SU-DHL-6 (cell line): Measurements from ENCODE around the gene ARID3C.

Source experiments
- H2AFZ ChIP-seq: fragments of 200-600 bp; sonication (generic); 2 replicates; pipeline ENCODE4 v1.6.1; 2014; ENCODE audit warnings: low read depth, mild to moderate bottlenecking, moderate library complexity, mixed read lengths, antibody characterized with exemption, low read length; ENCODE audit not compliant: severe bottlenecking
- H3F3A ChIP-seq: fragments of 200-600 bp; shearing (Covaris generic); 2 replicates; pipeline ENCODE4 v1.6.0; 2016; ENCODE audit warnings: antibody characterized with exemption, mild to moderate bottlenecking; ENCODE audit not compliant: insufficient read depth
- H3K27ac ChIP-seq: fragments of 200-600 bp; sonication (generic); 2 replicates; pipeline ENCODE4 v1.5.1; 2016; ENCODE audit warnings: low read depth, mild to moderate bottlenecking, low read length, moderate library complexity, mixed read lengths
- H3K27me3 ChIP-seq: fragments of 200-600 bp; sonication (generic), shearing (Covaris generic); 2 replicates; pipeline ENCODE4 v1.6.0; 2014; ENCODE audit warnings: mild to moderate bottlenecking, low read length
- H3K36me3 ChIP-seq: fragments of 200-600 bp; sonication (generic); 2 replicates; pipeline ENCODE4 v1.6.1; 2014; ENCODE audit warnings: mild to moderate bottlenecking, low read length, mixed read lengths
- H3K4me2 ChIP-seq: fragments of 300-600, 200-600 bp; shearing (Covaris generic), sonication (generic); 2 replicates; pipeline ENCODE4 v1.6.0; 2014; ENCODE audit warnings: low read length, low read depth, mild to moderate bottlenecking; ENCODE audit not compliant: poor library complexity, severe bottlenecking
- H3K4me3 ChIP-seq: fragments of 200-600 bp; sonication (generic); 2 replicates; pipeline ENCODE4 v1.5.1; 2014; ENCODE audit warnings: antibody characterized with exemption, low read length, mild to moderate bottlenecking, mixed read lengths; ENCODE audit not compliant: insufficient read depth, poor library complexity, severe bottlenecking
- H3K79me2 ChIP-seq: fragments of 200-600 bp; sonication (generic); 2 replicates; pipeline ENCODE4 v1.6.1; 2014; ENCODE audit warnings: mild to moderate bottlenecking, low read length, moderate library complexity; ENCODE audit not compliant: insufficient read depth
- H3K9ac ChIP-seq: fragments of 200-600 bp; sonication (generic); 2 replicates; pipeline ENCODE4 v1.7.0; 2014; ENCODE audit warnings: mild to moderate bottlenecking, low read length
- H3K9me2 ChIP-seq: fragments of 200-600 bp; sonication (generic); replicated peaks from 2 replicates; pipeline ENCODE4 v1.6.1; 2014; ENCODE audit warnings: low read length; ENCODE audit not compliant: insufficient read depth
- H3K9me3 ChIP-seq: fragments of 200-600 bp; sonication (generic); 2 replicates; pipeline ENCODE4 v1.6.1; 2014; ENCODE audit warnings: low read length, mixed read lengths; ENCODE audit not compliant: insufficient read depth
- H4K20me1 ChIP-seq: fragments of 200-600 bp; sonication (generic); 2 replicates; pipeline ENCODE4 v1.6.1; 2014; ENCODE audit warnings: low read depth, mild to moderate bottlenecking, antibody characterized with exemption, low read length, moderate library complexity, mixed read lengths
- CTCF ChIP-seq: fragments of 200-600 bp; sonication (generic); IDR thresholded peaks from one replicate; pipeline ENCODE4 v1.5.1; 2017; ENCODE audit warnings: antibody characterized with exemption, mild to moderate bottlenecking, low read length, moderate library complexity; ENCODE audit not compliant: insufficient read depth, poor library complexity, severe bottlenecking
- EZH2phosphoT487 ChIP-seq: fragments of 200-600 bp; sonication (generic), shearing (Covaris generic); conservative IDR thresholded peaks from 2 replicates; pipeline ENCODE4 v1.6.1; 2018; ENCODE audit warnings: mild to moderate bottlenecking, antibody characterized with exemption, low read length, moderate library complexity, mixed read lengths

Gene ARID3C

GRCh38 chr9:34603610-34604231 is 25.1 kb downstream of the ARID3C start:
- Histone ChIP-seq H2AFZ (no peak overlapping the region), H3K27me3 (no peaks in the 10 kb centered on the region), H4K20me1 (no peaks in the 10 kb centered on the region), H3K79me2 (no peaks in the 10 kb centered on the region), H3K4me3 (no peak overlapping the region), H3F3A (no peaks in the 10 kb centered on the region), H3K9me3 (no peaks in the 10 kb centered on the region), H3K9me2 (no peaks in the 10 kb centered on the region), H3K9ac (no peak overlapping the region), H3K27ac (no peak overlapping the region), H3K4me2 (no peak overlapping the region), H3K36me3 (no peaks in the 10 kb centered on the region)
- TF ChIP-seq EZH2phosphoT487 (no peak), CTCF (peak; percentile 97)

GRCh38 chr9:34601937-34602573 is 26.8 kb downstream of the ARID3C start:
- Histone ChIP-seq H3K4me3 (no peak overlapping the region), H3K9me3 (no peaks in the 10 kb centered on the region), H2AFZ (no peak overlapping the region), H3K27me3 (no peaks in the 10 kb centered on the region), H3K27ac (no peak overlapping the region), H3K4me2 (no peak overlapping the region), H3K36me3 (no peaks in the 10 kb centered on the region), H3K79me2 (no peaks in the 10 kb centered on the region), H4K20me1 (no peaks in the 10 kb centered on the region), H3K9me2 (no peaks in the 10 kb centered on the region), H3F3A (no peaks in the 10 kb centered on the region), H3K9ac (no peak overlapping the region)
- TF ChIP-seq EZH2phosphoT487 (no peak), CTCF (no peak)

- Histone ChIP-seq H3F3A (no peaks in the 10 kb centered on the region), H3K9me2 (no peaks in the 10 kb centered on the region), H2AFZ (no peak overlapping the region), H3K27me3 (no peaks in the 10 kb centered on the region), H3K9me3 (no peaks in the 10 kb centered on the region), H3K27ac (no peak overlapping the region), H4K20me1 (no peaks in the 10 kb centered on the region), H3K36me3 (no peaks in the 10 kb centered on the region), H3K79me2 (no peaks in the 10 kb centered on the region), H3K4me3 (no peak overlapping the region), H3K9ac (no peak overlapping the region), H3K4me2 (no peak overlapping the region)
- TF ChIP-seq CTCF = no peak
These were observed 28.0 kb downstream of the ARID3C start for GRCh38 chr9:34600908-34601307.
